Measurements from ENCODE around the gene RNF224. TPM values are rescaled to one million over a fixed set of nuclear protein-coding genes. Genes with fewer than 3 reads are reported as not detected.

RNF224 gene
- total RNA-seq, 1 experiment from 2014 or later: 3.9 TPM

DNA sequence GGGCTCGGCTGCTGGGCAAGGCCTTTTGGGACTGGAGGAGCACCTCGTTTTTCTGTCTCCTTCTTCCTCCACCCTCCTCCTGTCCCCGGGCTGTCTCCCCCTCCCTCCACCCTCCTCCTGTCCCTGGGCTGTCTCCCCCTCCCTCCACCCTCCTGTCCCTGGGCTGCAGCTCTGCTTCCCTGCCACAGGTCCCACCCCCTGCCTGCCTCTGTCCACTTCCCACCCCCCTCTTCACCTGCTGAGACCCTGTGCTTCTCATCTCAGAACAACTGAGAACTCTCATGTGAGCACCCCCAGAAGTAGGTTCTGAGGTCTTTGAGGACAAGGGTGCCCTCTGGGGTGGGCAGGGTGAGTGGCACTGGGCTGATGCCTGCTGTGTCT lies 44.4 kb downstream of the RNF224 start:
- no TSS peak for BruUV-seq (replicated peaks)
- intact Hi-C loops (cut with micrococcal nuclease; ENCODE audit: unreplicated experiment): no loop called here
- Histone ChIP-seq H3K9me3 (ENCODE audit: insufficient read depth, low read depth) (no peaks in the 10 kb centered on the region), H3K27me3 (ENCODE audit: insufficient read depth, low read depth) (no peaks in the 10 kb centered on the region), H3K27ac (no peak overlapping the region), H2AFZ (no peak overlapping the region), H3K4me3 (no peak overlapping the region), H3K36me3 (ENCODE audit: low read depth) (no peaks in the 10 kb centered on the region), H4K20me1 (ENCODE audit: insufficient read depth) (peaks cover 12% of the 10 kb centered on the region; the same call in 1 of the 2 replicates), H3K79me2 (ENCODE audit: low read depth) (no peaks in the 10 kb centered on the region), H3K4me1 (replicated peaks; ENCODE audit: insufficient read depth) (peaks cover 5% of the 10 kb centered on the region), H3K9me2 (ENCODE audit: insufficient read depth) (no peaks in the 10 kb centered on the region), H3K4me2 (no peak overlapping the region), H3F3A (ENCODE audit: insufficient read depth, low read depth) (peaks cover 18% of the 10 kb centered on the region; the same call in 1 of the 2 replicates)
- ChIA-PET CTCF (no interaction called here), POLR2A (ENCODE audit: unreplicated experiment) (no interaction called here)
- DNase-seq: no peak
- TF ChIP-seq CTCF (conservative IDR thresholded peaks at IDR 0.05): no peak
- no peak for TF ChIP-seq EZH2 (IDR thresholded peaks at IDR 0.05; ENCODE audit: low read depth)

DNA sequence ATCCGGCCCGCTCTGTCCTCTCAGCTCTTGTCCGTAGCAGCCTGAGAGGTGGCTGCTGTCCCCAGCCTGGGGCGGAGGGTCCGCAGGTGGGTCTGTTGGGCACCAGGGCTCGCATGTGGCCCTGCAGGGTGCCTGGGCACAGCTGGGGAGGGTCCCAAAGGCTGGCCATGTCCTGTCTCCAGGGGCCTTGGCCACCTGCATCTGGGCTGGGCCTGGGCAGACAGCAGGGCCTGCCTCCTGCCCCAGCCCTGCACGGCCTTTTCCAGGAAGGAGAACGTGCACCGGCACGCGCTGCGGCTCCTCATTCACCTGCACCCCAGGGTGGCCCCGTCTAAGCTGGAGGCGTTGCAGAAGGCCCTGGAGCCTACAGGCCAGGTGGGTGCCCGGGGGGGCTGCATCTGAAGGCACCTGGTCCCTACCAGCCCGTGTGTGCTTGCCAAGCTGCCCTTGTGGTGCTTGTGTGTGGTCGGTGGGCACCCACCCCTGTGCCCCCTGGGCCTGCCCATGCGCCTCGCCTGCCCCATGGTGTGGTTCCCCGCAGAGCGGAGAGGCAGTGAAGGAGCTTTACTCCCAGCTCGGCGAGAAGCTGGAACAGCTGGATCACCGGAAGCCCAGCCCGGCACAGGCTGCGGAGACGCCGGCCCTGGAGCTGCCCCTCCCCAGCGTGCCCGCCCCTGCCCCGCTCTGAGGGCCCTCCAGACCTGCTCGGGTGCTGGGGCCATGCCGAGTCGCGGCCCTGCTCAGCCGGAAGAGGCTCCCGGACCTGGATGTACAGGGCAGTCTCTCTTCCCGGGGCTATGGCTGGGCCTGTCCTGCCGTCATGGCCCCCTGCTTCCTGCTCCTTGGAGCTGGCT lies 45.2 kb downstream of the RNF224 start:
- BruUV-seq (replicated peaks): no TSS peak
- Histone ChIP-seq H3K9me2 (ENCODE audit: insufficient read depth) (no peaks in the 10 kb centered on the region), H3K4me2 (no peak overlapping the region), H3K9me3 (ENCODE audit: insufficient read depth, low read depth) (no peaks in the 10 kb centered on the region), H2AFZ (no peak overlapping the region), H3K4me1 (replicated peaks; ENCODE audit: insufficient read depth) (peaks cover 12% of the 10 kb centered on the region), H3K27ac (no peak overlapping the region), H3F3A (ENCODE audit: insufficient read depth, low read depth) (peaks cover 24% of the 10 kb centered on the region), H3K79me2 (ENCODE audit: low read depth) (no peaks in the 10 kb centered on the region), H4K20me1 (ENCODE audit: insufficient read depth) (peaks cover 12% of the 10 kb centered on the region; the same call in 1 of the 2 replicates), H3K27me3 (ENCODE audit: insufficient read depth, low read depth) (no peaks in the 10 kb centered on the region), H3K4me3 (no peak overlapping the region), H3K36me3 (ENCODE audit: low read depth) (no peaks in the 10 kb centered on the region)
- no peak for DNase-seq
- TF ChIP-seq CTCF (conservative IDR thresholded peaks at IDR 0.05): no peak
- TF ChIP-seq EZH2 (IDR thresholded peaks at IDR 0.05; ENCODE audit: low read depth): no peak
- ChIA-PET CTCF (interaction anchor here (0.5 to 0.6 kb wide), 2 partner anchors 12 to 139 kb away, joined by 3 to 6 read pairs; no protein-coding TSS in a partner anchor), POLR2A (ENCODE audit: unreplicated experiment) (no interaction called here)
- intact Hi-C loops (cut with micrococcal nuclease; ENCODE audit: unreplicated experiment): no loop called here

DNA sequence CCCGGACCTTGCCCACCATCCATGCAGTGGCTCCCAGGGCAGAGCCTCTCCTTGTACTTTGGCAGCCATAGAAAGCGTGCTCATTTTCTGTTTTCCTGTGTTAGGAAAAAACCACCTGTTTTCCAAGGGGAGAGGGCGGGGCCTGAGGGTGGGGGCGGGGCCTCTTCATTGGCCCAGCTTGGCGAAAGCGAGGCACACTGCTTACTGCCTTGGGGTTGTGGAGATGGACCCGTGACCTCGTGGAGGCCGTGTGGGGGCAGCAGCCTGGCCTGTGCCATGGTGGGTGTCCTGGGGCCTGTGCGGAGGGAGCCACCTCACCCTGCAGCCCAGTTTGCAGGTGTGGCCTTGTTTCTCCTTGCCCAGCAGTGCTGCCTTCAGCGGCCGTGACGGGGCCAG lies 45.8 kb downstream of the RNF224 start:
- Histone ChIP-seq H3K27me3 (ENCODE audit: insufficient read depth, low read depth) (no peaks in the 10 kb centered on the region), H3K4me2 (no peak overlapping the region), H2AFZ (no peak overlapping the region), H3K9me3 (ENCODE audit: insufficient read depth, low read depth) (no peaks in the 10 kb centered on the region), H3F3A (ENCODE audit: insufficient read depth, low read depth) (peaks cover 24% of the 10 kb centered on the region), H3K4me3 (no peak overlapping the region), H3K4me1 (replicated peaks; ENCODE audit: insufficient read depth) (peaks cover 12% of the 10 kb centered on the region), H3K27ac (no peak overlapping the region), H3K9me2 (ENCODE audit: insufficient read depth) (no peaks in the 10 kb centered on the region), H4K20me1 (ENCODE audit: insufficient read depth) (peaks cover 12% of the 10 kb centered on the region; the same call in 1 of the 2 replicates), H3K79me2 (ENCODE audit: low read depth) (peaks cover 3% of the 10 kb centered on the region; the same call in 1 of the 2 replicates), H3K36me3 (ENCODE audit: low read depth) (no peaks in the 10 kb centered on the region)
- TF ChIP-seq CTCF (conservative IDR thresholded peaks at IDR 0.05) (no peak), EZH2 (IDR thresholded peaks at IDR 0.05; ENCODE audit: low read depth) (no peak)
- DNase-seq: no peak
- intact Hi-C loops (cut with micrococcal nuclease; ENCODE audit: unreplicated experiment): no loop called here
- BruUV-seq (replicated peaks): TSS peak; percentile 5
- POLR2A ChIA-PET (ENCODE audit: unreplicated experiment): no interaction called here
- CTCF ChIA-PET: no interaction called here

All from PC-9 (cell line).